B cell (primary cell): Measurements from ENCODE around the gene KBTBD12. TPM values are rescaled to one million over a fixed set of nuclear protein-coding genes. Genes with fewer than 3 reads are reported as not detected.

Experiments used
- ATAC-seq: fragments of 200-7000 bp; cut with Tn5 transposase; one replicate; pipeline ENCODE4 v1.10.0; 2021; ENCODE audit warnings: low read depth, mild to moderate bottlenecking, moderate number of reproducible peaks, moderate library complexity
- CTCF ChIA-PET: fragments of 350-600 bp; sonication (Branson Sonifier 250); formaldehyde crosslinking; loops from one replicate; lab custom pipeline; 2021; ENCODE audit warnings: antibody characterized with exemption, inconsistent platforms; lab: Charles Lee
- POLR2A ChIA-PET: fragments of 350-600 bp; sonication (Branson Sonifier 250); formaldehyde crosslinking; loops from one replicate; lab custom pipeline; 2021; ENCODE audit warnings: antibody characterized with exemption; lab: Charles Lee
- DNase-seq: peaks from one replicate; pipeline ENCODE4 v3.0.0; 2013
- H2AFZ ChIP-seq: 2 replicates; pipeline ENCODE4 v1.6.1; 2012; ENCODE audit warnings: mild to moderate bottlenecking, low read depth, low read length; ENCODE audit not compliant: insufficient read depth, poor library complexity, severe bottlenecking
- H3K27ac ChIP-seq, 2 donors: 1 replicate in 1 of 2; 2 replicates in 1 of 2; pipeline ENCODE4 v1.5.1; 2012 to 2013; ENCODE audit warnings: low read length in 2 of 2, mild to moderate bottlenecking in 2 of 2, moderate library complexity in 1 of 2
- H3K27me3 ChIP-seq, 4 experiments: fragments of 200-600 bp in 1 of 4; sonication (generic) in 1 of 4; replicated peaks in 1 of 4; 1 replicate in 2 of 4; 2 replicates in 2 of 4; pipeline versions ENCODE4 v1.6.1 to v1.7.0; 2013 to 2016; ENCODE audit warnings: low read length in 3 of 4, mild to moderate bottlenecking in 2 of 4, mixed read lengths in 1 of 4, moderate library complexity in 1 of 4; ENCODE audit not compliant: insufficient read depth in 4 of 4, control insufficient read depth in 3 of 4; ENCODE audit errors: control extremely low read depth in 1 of 4
- H3K36me3 ChIP-seq, 2 experiments: replicated peaks in 1 of 2; 1 replicate in 1 of 2; 2 replicates in 1 of 2; pipeline versions ENCODE4 v1.6.1 to v1.7.1; 2013; ENCODE audit warnings: low read length in 1 of 2; ENCODE audit not compliant: insufficient read depth in 2 of 2, control insufficient read depth in 1 of 2; ENCODE audit errors: control extremely low read depth in 1 of 2, extremely low read depth in 1 of 2
- H3K4me1 ChIP-seq, 2 donors: fragments of 200-600 bp in 1 of 2; sonication (generic) in 1 of 2; 1 replicate in 1 of 2; 2 replicates in 1 of 2; pipeline versions ENCODE4 v1.5.1 to v1.6.1; 2013 to 2017; ENCODE audit warnings: low read length in 2 of 2; ENCODE audit not compliant: control insufficient read depth in 2 of 2, insufficient read depth in 2 of 2
- H3K4me2 ChIP-seq: replicated peaks from 2 replicates; pipeline ENCODE3; 2012; ENCODE audit warnings: mild to moderate bottlenecking, low read depth, low read length; ENCODE audit not compliant: poor library complexity, severe bottlenecking
- H3K4me3 ChIP-seq, 5 experiments: fragments of 200-600 bp in 1 of 5; sonication (generic) in 1 of 5; 1 replicate in 3 of 5; 2 replicates in 2 of 5; pipeline versions ENCODE4 v1.5.1 to v1.7.0; 2011 to 2016; ENCODE audit warnings: low read length in 4 of 5, mild to moderate bottlenecking in 4 of 5, low read depth in 2 of 5, control low read depth in 1 of 5, moderate library complexity in 1 of 5; ENCODE audit not compliant: insufficient read depth in 1 of 5; ENCODE audit errors: control extremely low read depth in 1 of 5, extremely low read depth in 1 of 5
- H3K79me2 ChIP-seq: fragments of 200-600 bp; sonication (generic); one replicate; pipeline ENCODE4 v1.6.0; 2016; ENCODE audit warnings: low read length; ENCODE audit not compliant: control insufficient read depth, insufficient read depth
- H3K9ac ChIP-seq: fragments of 200-600 bp; sonication (generic); 2 replicates; pipeline ENCODE4 v1.6.1; 2017; ENCODE audit warnings: mild to moderate bottlenecking, low read length, moderate library complexity
- H3K9me3 ChIP-seq, 3 donors: one replicate each; pipeline versions ENCODE4 v1.6.1 to v1.7.1; 2013; ENCODE audit warnings: low read length in 2 of 3; ENCODE audit not compliant: control insufficient read depth in 2 of 3, insufficient read depth in 1 of 3; ENCODE audit errors: control extremely low read depth in 1 of 3
- H4K20me1 ChIP-seq: 2 replicates; pipeline ENCODE4 v1.6.0; 2012; ENCODE audit warnings: mild to moderate bottlenecking, low read length; ENCODE audit not compliant: insufficient read depth, control insufficient read depth, poor library complexity, severe bottlenecking
- H3K27ac Mint-ChIP-seq: one replicate; pipeline ENCODE4 v1.8.0; 2021; ENCODE audit warnings: mixed read lengths
- H3K27me3 Mint-ChIP-seq: one replicate; pipeline ENCODE4 v1.8.0; 2021; ENCODE audit warnings: mixed read lengths
- H3K4me1 Mint-ChIP-seq: one replicate; pipeline ENCODE4 v1.8.0; 2021; ENCODE audit warnings: mixed read lengths
- H3K4me3 Mint-ChIP-seq: one replicate; pipeline ENCODE4 v1.8.0; 2021; ENCODE audit warnings: mixed read lengths
- H3K9me3 Mint-ChIP-seq: one replicate; pipeline ENCODE4 v1.8.0; 2022; ENCODE audit warnings: mixed read lengths; ENCODE audit not compliant: insufficient read depth
- EZH2 ChIP-seq: IDR thresholded peaks from 2 replicates; pipeline ENCODE4 v1.6.1; 2012; ENCODE audit warnings: borderline replicate concordance, low read depth, mild to moderate bottlenecking, moderate library complexity, low read length; ENCODE audit not compliant: insufficient read depth, poor library complexity, severe bottlenecking
- WGBS: methylation state at CpG from one replicate; pipeline ENCODE4 v1.1.5; 2013; ENCODE audit warnings: missing lambda C conversion rate; ENCODE audit not compliant: insufficient coverage; 5-methylcytosine and 5-hydroxymethylcytosine counted together
- intact Hi-C: fragments of 100-400 bp; cut with micrococcal nuclease; formaldehyde crosslinking; loops from one replicate; pipeline ENCODE4 v1.10.0; 2022
- polyA plus RNA-seq: library from polyadenylated mRNA; depleted of rRNA; stranded (reverse); fragments of >200 nt; gene quantifications from 2 replicates; pipeline ENCODE4 v1.2.3, GENCODE V29; 2012
- total RNA-seq, 2 donors: library from RNA; stranded (reverse); fragments of 120-200 nt in 1 of 2; gene quantifications; 1 replicate in 1 of 2; 2 replicates in 1 of 2; pipeline versions ENCODE4 v1.2.3 to v1.2.4, GENCODE V29; 2013 to 2022
- TF ChIP-seq, protein P1 (sequence below): fragments of 200-600 bp; IDR thresholded peaks from one replicate; pipeline ENCODE4 v1.8.0; 2022; ENCODE audit warnings: antibody characterized with exemption, mild to moderate bottlenecking

The KBTBD12 gene
- total and polyA plus RNA-seq, 2 donors (not counting 1 experiment from before 2014, with no cell fraction given): 0.22 TPM; not detected in 1

DNA sequence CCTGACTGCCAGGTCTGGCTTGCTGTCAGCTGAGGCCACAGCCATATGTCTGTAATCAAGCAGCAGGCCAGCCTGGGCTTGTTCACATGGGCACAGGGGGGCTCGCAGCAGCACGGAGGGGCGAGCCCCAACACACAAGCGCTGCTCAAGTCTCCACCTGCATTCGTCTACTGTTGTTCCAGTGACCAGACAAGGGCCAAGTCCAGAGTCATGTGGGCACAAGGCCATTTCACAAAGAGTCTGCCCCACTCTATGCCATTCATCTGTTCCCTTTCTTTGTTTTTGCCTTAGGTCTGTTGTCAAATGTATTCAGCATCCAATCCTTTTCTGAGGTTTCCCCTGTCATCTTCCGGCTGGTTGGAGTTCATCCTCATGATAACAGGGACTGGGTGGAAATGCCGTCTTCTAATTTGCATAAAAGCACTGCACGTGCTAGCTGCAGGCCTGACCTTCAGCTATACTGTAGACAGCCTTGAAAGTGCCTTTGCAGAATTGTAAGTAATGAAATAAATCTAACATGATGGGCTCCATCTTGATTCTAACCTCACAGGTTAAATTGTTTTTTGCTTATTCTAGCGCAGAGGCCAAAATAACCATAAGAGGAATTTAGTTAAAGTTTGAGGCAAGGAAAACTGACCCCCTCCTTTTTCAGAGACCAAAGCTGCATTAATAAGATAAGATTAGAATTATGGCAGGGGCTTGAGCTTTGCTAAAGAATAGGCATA, 28.6 kb upstream of the KBTBD12 start:
- peaks cover 8% of the 10 kb centered on the region for H3K9me3 Mint-ChIP-seq
- TF ChIP-seq, protein P1, sequence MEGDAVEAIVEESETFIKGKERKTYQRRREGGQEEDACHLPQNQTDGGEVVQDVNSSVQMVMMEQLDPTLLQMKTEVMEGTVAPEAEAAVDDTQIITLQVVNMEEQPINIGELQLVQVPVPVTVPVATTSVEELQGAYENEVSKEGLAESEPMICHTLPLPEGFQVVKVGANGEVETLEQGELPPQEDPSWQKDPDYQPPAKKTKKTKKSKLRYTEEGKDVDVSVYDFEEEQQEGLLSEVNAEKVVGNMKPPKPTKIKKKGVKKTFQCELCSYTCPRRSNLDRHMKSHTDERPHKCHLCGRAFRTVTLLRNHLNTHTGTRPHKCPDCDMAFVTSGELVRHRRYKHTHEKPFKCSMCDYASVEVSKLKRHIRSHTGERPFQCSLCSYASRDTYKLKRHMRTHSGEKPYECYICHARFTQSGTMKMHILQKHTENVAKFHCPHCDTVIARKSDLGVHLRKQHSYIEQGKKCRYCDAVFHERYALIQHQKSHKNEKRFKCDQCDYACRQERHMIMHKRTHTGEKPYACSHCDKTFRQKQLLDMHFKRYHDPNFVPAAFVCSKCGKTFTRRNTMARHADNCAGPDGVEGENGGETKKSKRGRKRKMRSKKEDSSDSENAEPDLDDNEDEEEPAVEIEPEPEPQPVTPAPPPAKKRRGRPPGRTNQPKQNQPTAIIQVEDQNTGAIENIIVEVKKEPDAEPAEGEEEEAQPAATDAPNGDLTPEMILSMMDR: no peak
- TF ChIP-seq EZH2: no peak
- Histone ChIP-seq H3K4me2 (no peak overlapping the region), H2AFZ (no peak overlapping the region), H3K9ac (no peak overlapping the region), H3K79me2 (no peaks in the 10 kb centered on the region), H3K27ac (no peak overlapping the region), H4K20me1 (no peaks in the 10 kb centered on the region), H3K4me3 (no peak overlapping the region), H3K27me3 (no peaks in the 10 kb centered on the region), H3K36me3 (no peaks in the 10 kb centered on the region), H3K4me1 (no peaks in the 10 kb centered on the region), H3K9me3 (peaks cover 0 to 14% (median 13%) of the 10 kb centered on the region in 3 donors)
- H3K27me3 Mint-ChIP-seq: peaks cover 4% of the 10 kb centered on the region
- no peaks in the 10 kb centered on the region for H3K4me1 Mint-ChIP-seq
- H3K27ac Mint-ChIP-seq: no peak overlapping the region
- ATAC-seq (no peak), DNase-seq (no peak)
- intact Hi-C loops: no loop called here
- CTCF ChIA-PET: interaction anchor here (0.6 kb wide), 1 partner anchor 228 kb away, joined by 3 read pairs; no protein-coding TSS in a partner anchor
- POLR2A ChIA-PET: no interaction called here
- no peak overlapping the region for H3K4me3 Mint-ChIP-seq
- 100% methylated on average over 7 of the region's 9 CpGs for WGBS

DNA sequence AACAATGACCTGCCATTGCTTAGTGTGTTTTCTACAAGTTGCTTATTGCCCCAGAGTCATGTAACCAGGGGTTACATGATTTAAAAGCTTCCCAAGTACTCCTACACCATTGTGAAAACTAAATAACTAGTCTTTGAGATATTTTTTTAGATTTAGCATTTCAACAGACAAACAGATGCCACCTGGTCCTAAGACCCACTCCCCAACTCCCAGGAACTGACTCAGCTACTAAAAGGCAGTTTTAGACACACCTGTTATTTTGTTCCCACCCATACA, 28.1 kb upstream of the KBTBD12 start:
- Histone ChIP-seq H2AFZ (no peak overlapping the region), H3K27me3 (no peaks in the 10 kb centered on the region), H3K79me2 (no peaks in the 10 kb centered on the region), H4K20me1 (no peaks in the 10 kb centered on the region), H3K36me3 (no peaks in the 10 kb centered on the region), H3K9ac (no peak overlapping the region), H3K4me2 (no peak overlapping the region), H3K9me3 (peaks cover 0 to 17% (median 15%) of the 10 kb centered on the region in 3 donors), H3K4me1 (no peaks in the 10 kb centered on the region), H3K4me3 (no peak overlapping the region), H3K27ac (no peak overlapping the region)
- CTCF ChIA-PET: no interaction called here
- Mint-ChIP-seq H3K4me1 (no peaks in the 10 kb centered on the region), H3K4me3 (no peak overlapping the region), H3K27ac (no peak overlapping the region), H3K9me3 (peaks cover 8% of the 10 kb centered on the region), H3K27me3 (peaks cover 3% of the 10 kb centered on the region)
- ATAC-seq (no peak), DNase-seq (no peak)
- intact Hi-C loops: no loop called here
- TF ChIP-seq, protein P1: no peak
- no peak for TF ChIP-seq EZH2
- POLR2A ChIA-PET: no interaction called here
